Cardiac muscle cell (in vitro differentiated cells and primary cell): Measurements from ENCODE around the gene STK10. TPM values are rescaled to one million over a fixed set of nuclear protein-coding genes. Genes with fewer than 3 reads are reported as not detected.
"Not testable (repeated sequence)": the region's sequence is repeated elsewhere in the genome, so short reads cannot be mapped to it uniquely, and the experiment has no call there.

Experiments
- DNase-seq, 2 donors: peaks; one replicate each; pipeline versions ENCODE4 v3.0.0 to v3.0.0-alpha.2; 2010 to 2017; ENCODE audit warnings: low read depth in 1 of 2, low spot score in 1 of 2
- H3K27ac ChIP-seq: fragments of 200-600 bp; sonication (generic); 2 replicates; pipeline ENCODE4 v1.5.1; 2016
- H3K27me3 ChIP-seq: fragments of 200-600 bp; sonication (generic); 2 replicates; pipeline ENCODE4 v1.6.0; 2016; ENCODE audit warnings: control low read depth
- H3K36me3 ChIP-seq: fragments of 200-600 bp; sonication (generic); 2 replicates; pipeline ENCODE4 v1.5.1; 2016; ENCODE audit warnings: control low read depth
- H3K4me1 ChIP-seq: fragments of 200-600 bp; sonication (generic); 2 replicates; pipeline ENCODE4 v1.8.1; 2017; ENCODE audit warnings: low read depth, mild to moderate bottlenecking, mixed run types
- H3K4me3 ChIP-seq: fragments of 200-600 bp; sonication (generic); 2 replicates; pipeline ENCODE4 v1.5.1; 2016; ENCODE audit warnings: mild to moderate bottlenecking
- H3K9me3 ChIP-seq: fragments of 200-600 bp; sonication (generic); 2 replicates; pipeline ENCODE4 v1.5.1; 2017; ENCODE audit warnings: low read depth, mild to moderate bottlenecking, control low read depth
- polyA plus RNA-seq: library from polyadenylated mRNA; unstranded; fragments of >200 nt; fragmentation: Nextera tagmentation; extraction: Ambion mirVana; gene quantifications from 2 replicates; pipeline ENCODE4 v1.2.1, GENCODE V29; 2016
- total RNA-seq: library from RNA; depleted of rRNA; stranded (reverse); fragments of >200 nt; gene quantifications from 2 replicates; pipeline ENCODE4 v1.2.3, GENCODE V29; 2016
- TF ChIP-seq, protein P1 (sequence below): IDR thresholded peaks from 2 replicates; pipeline ENCODE4 v1.5.1; 2012; ENCODE audit warnings: low read depth, mild to moderate bottlenecking, low read length

Gene STK10
- total and polyA plus RNA-seq, 2 experiments from 2014 or later, result 10.8 to 16.4 TPM

DNA sequence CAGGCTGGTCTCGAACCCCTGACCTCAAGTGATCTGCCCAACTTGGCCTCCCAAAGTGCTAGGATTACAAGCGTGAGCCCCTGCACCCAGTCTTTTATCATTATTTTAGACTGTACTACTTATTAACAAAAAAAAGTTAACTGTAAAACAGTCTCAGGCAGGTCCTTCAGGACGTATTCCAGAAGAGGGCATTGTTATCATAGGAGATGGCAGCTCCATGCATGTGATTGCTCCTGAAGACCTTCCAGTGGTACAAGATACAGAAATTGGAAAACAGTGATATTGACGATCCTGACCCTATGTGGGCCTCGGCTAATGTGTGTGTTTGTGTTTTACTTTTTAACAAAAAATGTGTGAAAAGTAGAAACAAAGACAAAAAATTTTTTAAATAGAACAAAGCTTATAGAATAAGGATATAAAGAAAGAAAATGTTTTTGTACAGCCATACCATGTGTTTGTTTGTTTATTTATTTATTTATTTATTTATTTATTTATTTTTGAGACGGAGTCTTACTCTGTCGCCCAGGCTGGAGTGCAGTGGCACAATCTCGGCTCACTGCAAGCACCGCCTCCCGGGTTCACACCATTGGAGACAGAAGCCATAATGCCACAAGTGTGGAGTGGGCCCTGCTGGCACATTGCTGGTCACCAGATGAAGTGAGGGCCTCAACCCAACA is 167.8 kb downstream of the STK10 start:
- not testable (repeated sequence) for H3K27ac ChIP-seq, H3K27me3 ChIP-seq, H3K4me1 ChIP-seq, H3K4me3 ChIP-seq, H3K9me3 ChIP-seq, H3K36me3 ChIP-seq
- TF ChIP-seq, protein P1, sequence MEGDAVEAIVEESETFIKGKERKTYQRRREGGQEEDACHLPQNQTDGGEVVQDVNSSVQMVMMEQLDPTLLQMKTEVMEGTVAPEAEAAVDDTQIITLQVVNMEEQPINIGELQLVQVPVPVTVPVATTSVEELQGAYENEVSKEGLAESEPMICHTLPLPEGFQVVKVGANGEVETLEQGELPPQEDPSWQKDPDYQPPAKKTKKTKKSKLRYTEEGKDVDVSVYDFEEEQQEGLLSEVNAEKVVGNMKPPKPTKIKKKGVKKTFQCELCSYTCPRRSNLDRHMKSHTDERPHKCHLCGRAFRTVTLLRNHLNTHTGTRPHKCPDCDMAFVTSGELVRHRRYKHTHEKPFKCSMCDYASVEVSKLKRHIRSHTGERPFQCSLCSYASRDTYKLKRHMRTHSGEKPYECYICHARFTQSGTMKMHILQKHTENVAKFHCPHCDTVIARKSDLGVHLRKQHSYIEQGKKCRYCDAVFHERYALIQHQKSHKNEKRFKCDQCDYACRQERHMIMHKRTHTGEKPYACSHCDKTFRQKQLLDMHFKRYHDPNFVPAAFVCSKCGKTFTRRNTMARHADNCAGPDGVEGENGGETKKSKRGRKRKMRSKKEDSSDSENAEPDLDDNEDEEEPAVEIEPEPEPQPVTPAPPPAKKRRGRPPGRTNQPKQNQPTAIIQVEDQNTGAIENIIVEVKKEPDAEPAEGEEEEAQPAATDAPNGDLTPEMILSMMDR, result peak; percentile 7
- DNase-seq, result peak in 1 of 2 donors; percentile 42

DNA sequence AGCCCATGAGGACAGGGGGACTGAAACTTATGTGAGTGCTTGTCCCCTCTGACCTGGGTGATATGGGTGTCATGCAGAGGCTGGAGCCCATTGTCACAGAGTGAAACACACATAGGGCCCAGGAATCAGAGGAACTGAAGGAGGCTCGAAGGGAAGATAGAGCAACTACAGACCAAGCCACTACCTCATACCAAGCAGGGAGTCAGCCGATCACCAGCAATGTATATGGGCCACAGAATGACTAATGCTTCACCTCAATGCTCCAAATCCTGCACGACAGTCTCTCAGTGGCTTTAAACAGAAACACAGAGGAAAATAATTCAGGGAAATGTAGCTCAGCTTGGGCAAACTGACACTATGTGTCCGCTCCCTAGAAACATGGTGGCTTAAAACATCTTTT is 172.7 kb downstream of the STK10 start:
- H3K4me3 ChIP-seq, result no peak overlapping the region
- TF ChIP-seq, protein P1, result no peak
- no peaks in the 10 kb centered on the region for H3K9me3 ChIP-seq
- H3K4me1 ChIP-seq, result no peaks in the 10 kb centered on the region
- H3K27ac ChIP-seq, result no peak overlapping the region
- H3K27me3 ChIP-seq, result no peaks in the 10 kb centered on the region
- DNase-seq, result no peak
- no peaks in the 10 kb centered on the region for H3K36me3 ChIP-seq

DNA sequence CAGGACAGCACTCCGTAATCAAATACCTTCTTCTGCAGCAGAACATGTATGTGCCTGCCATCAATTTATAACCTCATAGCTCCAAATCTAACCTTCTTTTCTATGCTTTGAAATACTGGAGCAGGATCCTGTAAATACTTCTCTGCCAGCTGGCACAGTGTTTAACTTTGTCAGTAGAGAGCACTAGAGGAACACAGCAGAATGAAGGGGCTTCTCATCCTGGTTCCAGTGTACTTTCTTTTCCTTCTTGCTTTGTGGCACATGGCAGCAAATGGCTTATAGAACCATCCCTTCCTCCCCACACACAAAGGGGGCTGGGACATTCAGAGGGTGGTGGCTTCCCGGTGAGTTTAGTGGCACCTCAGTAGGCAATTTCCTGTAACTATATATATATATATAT is 177.7 kb downstream of the STK10 start:
- Histone ChIP-seq H3K27ac (no peak overlapping the region), H3K36me3 (no peaks in the 10 kb centered on the region), H3K27me3 (no peaks in the 10 kb centered on the region), H3K4me1 (peaks cover 8% of the 10 kb centered on the region), H3K4me3 (no peak overlapping the region), H3K9me3 (no peaks in the 10 kb centered on the region)
- TF ChIP-seq, protein P1, result peak; percentile 49
- DNase-seq, result peak; percentile 48 to 79

DNA sequence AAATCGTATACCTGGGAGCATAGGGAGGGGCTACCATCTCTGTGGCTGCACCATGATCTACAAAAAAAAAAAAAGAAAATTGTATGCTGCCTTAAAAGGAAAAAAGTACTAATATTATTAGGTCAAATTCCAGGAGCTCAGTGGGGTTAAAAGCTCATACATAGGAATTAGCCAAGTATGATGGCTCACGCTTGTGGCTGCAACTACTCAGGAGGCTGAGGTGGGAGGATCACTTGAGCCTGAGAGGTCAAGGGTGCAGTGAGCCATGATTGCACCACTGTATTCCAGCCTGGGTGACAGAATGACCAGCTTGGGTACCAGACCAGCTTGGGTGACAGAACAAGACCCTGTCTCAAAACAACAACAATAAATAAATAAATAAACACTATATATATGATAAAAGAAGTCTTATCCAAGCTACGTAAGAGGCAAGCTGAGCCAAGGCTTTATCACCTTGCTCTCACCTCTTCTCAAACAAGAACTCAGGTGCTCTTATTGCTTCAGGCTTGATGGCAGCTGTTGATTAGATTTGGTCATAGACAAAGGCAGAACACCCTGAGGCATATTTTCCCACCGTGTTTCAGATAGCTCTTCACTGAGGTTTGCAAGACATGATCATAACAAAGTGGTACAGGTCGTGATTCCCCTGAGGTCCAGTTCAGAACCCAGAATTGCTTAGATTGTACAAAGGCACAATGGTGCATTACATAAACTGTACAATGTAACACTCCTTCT is 178.3 kb downstream of the STK10 start:
- no peaks in the 10 kb centered on the region for H3K9me3 ChIP-seq
- no peak overlapping the region for H3K27ac ChIP-seq
- TF ChIP-seq, protein P1, result no peak
- no peaks in the 10 kb centered on the region for H3K36me3 ChIP-seq
- H3K4me1 ChIP-seq, result peaks cover 12% of the 10 kb centered on the region
- no peak overlapping the region for H3K4me3 ChIP-seq
- DNase-seq, result peak in 1 of 2 donors; percentile 45
- no peaks in the 10 kb centered on the region for H3K27me3 ChIP-seq

DNA sequence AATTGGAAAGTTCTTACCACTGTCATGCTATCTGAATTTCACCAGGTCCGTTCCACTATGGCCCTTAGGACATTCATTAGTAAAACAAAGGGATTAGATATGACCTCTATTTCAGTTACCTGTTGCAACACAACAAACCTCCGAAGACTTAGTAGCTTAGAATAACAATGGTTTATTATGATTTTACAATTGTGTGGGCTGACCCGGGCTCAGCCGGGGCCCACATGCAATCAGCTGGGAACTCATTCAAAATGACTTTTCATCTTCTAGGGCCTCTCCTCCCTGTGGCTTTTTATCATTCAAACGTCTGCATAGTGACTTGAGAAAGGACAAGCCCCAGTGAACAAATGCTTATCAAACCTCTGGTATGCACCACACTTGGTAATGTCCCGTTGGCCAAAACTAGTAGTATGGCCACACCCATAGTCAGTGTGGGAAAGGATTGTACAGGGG is 179.3 kb downstream of the STK10 start:
- Histone ChIP-seq H3K9me3 (no peaks in the 10 kb centered on the region), H3K4me1 (peaks cover 21% of the 10 kb centered on the region), H3K27me3 (no peaks in the 10 kb centered on the region), H3K4me3 (no peak overlapping the region), H3K27ac (peak overlapping the region; percentile 59), H3K36me3 (no peaks in the 10 kb centered on the region)
- DNase-seq, result peak; percentile 15 to 80
- TF ChIP-seq, protein P1, result no peak
